Keratinocyte (primary cell): ENCODE results near the gene CREB3L2.

Experiments used
- CTCF ChIP-seq, 3 experiments: IDR thresholded peaks in 1 of 3; conservative IDR thresholded peaks in 1 of 3; optimal IDR thresholded peaks in 1 of 3; 2 replicates in 2 of 3; 3 replicates in 1 of 3; pipeline versions ENCODE3 to v1.5.1; 2011; ENCODE audit warnings: low read length in 3 of 3, mild to moderate bottlenecking in 3 of 3, moderate library complexity in 2 of 3, control low read depth in 1 of 3, inconsistent platforms in 1 of 3; ENCODE audit not compliant: insufficient read depth in 2 of 3; ENCODE audit errors: extremely low read depth in 1 of 3
- EZH2 ChIP-seq: IDR thresholded peaks from one replicate; pipeline ENCODE4 v1.6.1; 2012; ENCODE audit warnings: inconsistent platforms, mild to moderate bottlenecking, low read length, moderate library complexity

GRCh38 chr7:137958470-137959431 lies 43.1 kb downstream of the CREB3L2 start:
- TF ChIP-seq EZH2 (no peak), CTCF (optimal IDR thresholded peaks at IDR 0.05 in 1 of 3, IDR thresholded peaks at IDR 0.05 in 1 of 3, conservative IDR thresholded peaks at IDR 0.05 in 1 of 3; ENCODE audit: extremely low read depth in 1 of 3, insufficient read depth in 2 of 3, low read length in 3 of 3) (no peak)
